HG02884 (cell line): ENCODE data around the gene HPDL.
"Not testable (repeated sequence)": the region's sequence is repeated elsewhere in the genome, so short reads cannot be mapped to it uniquely, and the experiment has no call there.

ENCODE experiments used
- ATAC-seq: cut with Tn5 transposase; IDR thresholded peaks from one replicate; pipeline ENCODE4 v1.9.1; 2021; ENCODE audit warnings: mild to moderate bottlenecking, moderate library complexity; ENCODE audit not compliant: unreplicated experiment

The HPDL gene

DNA sequence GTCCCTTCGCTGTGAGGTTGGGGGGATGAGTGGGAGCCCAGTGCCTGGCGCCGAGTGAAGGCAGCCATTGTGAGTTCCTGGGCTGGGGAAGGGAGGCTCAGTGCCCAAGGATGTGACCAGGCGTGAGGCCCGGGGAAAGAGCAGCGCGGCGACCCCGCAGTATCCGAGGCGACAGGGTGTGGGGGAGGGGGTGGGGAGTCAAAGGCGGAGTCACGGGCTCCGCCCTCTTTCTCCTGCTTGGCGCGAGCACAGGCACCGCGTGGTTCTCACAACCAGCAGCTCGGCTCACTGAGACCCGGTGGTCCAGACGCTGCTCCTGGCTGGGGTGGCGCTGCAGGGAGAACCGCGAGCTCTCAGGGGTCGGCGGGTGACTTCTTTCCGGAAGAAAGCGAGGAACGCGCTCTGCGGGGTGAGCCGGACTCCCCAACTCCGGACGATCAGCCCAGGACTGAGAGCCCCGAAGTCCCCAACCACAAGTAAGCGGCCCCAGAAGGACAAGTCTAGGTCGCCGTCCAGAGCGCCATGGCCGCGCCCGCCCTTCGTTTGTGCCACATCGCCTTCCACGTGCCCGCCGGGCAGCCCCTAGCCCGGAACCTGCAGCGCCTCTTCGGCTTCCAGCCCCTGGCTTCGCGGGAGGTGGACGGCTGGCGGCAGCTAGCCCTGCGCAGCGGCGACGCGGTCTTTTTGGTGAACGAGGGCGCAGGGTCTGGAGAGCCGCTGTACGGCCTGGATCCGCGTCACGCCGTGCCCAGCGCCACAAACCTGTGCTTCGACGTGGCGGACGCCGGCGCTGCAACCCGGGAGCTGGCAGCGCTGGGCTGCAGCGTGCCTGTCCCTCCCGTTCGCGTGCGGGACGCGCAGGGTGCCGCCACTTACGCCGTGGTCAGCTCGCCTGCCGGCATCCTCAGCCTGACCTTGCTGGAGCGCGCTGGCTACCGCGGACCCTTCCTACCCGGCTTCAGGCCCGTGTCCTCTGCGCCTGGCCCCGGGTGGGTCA is at the start of gene HPDL:
HPDL (plus strand) TSS at position 269 of the 997 bp plus-strand sequence; CDS start at position 523, 254 bp downstream.
- ATAC-seq, result no peak

DNA sequence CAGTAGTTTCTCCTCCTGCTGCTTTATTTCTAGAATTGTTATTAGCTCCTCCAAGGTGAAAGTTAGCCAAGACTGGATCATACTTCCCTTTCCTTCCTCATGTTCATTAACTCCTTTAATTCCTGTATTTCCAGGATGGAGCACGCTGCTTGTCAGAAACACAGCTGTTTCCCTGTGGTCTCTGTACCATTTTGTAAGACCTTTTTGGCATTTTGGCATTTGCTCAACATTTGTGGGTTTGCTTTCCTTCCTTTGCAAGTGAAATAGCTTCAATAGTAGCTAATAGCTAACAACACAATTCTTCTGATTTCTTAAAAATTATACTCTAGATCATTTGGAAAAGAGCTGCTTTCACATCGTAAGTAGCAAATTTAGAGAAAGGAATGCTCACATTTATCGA is 44.3 kb upstream of the HPDL start:
- ATAC-seq, result no peak

DNA sequence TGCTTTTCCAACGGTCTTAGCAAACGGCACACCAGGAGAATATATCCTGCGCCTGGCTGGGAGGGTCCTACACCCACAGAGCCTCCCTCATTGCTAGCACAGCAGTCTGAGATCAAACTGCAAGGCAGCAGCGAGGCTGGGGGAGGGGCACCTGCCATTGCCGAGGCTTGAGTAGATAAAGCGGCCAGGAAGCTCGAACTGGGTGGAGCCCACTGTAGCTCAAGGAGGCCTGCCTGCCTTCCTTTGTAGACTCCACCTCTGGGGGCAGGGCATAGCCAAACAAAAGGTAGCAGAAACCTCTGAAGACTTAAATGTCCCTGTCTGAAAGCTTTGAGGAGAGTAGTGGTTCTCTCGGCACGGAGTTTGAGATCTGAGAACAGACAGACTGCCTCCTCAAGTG is 41.8 kb upstream of the HPDL start:
- ATAC-seq, result not testable (repeated sequence)

DNA sequence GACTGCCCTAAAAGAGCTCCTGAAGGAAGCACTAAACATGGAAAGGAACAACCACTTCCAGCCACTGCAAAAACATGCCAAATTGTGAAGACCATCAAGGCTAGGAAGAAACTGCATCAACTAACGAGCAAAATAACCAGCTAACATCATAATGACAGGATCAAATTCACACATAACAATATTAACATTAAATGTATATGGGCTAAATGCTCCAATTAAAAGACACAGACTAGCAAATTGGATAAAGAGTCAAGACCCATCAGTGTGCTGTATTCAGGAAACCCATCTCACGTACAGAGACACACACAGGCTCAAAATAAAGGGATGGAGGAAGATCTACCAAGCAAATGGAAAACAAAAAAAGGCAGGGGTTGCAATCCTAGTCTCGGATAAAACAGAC is 40.2 kb upstream of the HPDL start:
- ATAC-seq, result not testable (repeated sequence)

DNA sequence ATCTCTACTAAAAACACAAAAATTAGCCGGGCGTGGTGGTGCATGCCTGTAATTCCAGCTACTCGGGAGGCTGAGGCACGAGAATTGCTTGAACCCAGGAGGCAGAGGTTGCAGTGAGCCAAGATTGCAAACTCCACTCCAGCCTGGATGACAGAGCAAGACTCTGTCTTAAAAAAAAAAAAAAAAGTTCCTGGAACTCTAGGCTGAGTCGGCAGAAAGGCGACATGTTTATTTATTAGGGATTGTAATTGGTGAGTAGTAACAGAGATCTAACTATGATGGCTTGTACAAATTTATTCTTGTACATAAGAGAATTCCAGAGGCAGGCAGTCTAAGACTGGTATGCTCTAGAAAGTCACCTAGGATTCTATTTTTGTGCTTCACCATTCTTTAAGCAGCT is 35.7 kb upstream of the HPDL start:
- ATAC-seq, result not testable (repeated sequence)

DNA sequence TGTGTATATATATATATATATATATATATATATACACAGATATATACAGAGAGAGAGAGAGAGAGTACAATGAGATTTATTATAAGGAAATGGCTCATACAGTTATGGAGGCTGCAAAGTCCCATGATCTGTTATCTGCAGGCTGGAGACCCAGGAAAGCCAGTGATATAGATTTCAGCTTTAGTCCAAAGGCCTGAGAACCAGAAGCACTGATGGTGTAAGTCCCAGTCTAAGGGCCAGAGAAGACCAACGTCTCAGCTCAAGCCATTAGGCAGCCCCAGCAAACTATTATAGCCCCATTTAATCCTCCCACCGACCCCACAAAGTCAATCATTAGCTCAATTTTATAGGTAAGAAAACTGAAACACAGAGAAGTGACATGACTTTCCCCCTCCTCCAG is 35.0 kb upstream of the HPDL start:
- ATAC-seq, result no peak

DNA sequence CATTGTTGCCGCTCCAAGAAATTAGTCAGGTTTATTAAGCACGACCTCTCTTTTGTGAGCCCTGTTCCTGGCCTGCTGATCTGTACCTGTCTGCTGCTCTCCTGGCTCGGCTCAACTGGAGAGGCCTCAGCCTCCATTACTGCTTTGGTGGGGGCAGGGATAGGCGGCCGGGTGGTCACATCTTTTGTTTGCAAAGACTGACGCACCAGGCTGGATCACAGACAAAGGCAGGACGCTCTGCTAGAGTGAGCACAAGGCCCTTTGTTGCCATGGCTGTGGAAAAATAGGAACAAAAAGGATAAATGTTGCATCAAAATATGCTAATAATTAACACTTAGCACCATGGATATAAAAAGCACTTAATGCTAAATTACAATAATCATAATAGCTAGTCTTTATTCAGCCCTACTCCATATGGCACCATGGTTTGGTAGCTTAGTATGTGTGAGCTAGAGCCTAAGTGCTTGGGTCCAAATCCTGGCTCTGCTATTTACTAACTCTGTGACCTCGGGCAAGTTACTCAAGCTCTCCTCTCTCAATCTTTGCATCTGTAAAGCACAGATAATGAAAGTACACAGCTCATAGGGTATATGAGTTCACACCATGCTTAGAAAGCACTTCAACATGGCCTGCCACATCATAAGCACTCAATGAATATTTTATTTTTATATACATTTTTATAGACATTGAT is 28.9 kb upstream of the HPDL start:
- no peak for ATAC-seq

DNA sequence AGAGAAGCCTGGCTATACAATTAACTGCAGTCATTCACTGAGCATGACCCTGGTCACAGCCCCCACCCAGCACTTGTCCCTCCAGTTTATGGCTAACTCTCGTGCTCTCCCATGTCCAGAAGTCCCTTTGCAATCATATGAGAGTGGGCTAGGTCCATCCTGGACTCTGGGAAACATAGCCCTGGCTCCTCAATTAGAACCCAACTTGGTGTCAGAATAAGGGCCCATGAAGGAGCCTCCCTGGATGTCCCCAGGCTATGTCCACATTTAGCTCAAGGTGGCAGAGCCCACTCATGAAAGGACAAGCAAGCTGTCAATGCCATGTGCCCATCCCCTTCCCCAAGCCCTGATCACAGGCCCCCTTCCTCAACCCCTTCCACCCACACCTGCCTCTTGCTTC is 27.4 kb upstream of the HPDL start:
- no peak for ATAC-seq

DNA sequence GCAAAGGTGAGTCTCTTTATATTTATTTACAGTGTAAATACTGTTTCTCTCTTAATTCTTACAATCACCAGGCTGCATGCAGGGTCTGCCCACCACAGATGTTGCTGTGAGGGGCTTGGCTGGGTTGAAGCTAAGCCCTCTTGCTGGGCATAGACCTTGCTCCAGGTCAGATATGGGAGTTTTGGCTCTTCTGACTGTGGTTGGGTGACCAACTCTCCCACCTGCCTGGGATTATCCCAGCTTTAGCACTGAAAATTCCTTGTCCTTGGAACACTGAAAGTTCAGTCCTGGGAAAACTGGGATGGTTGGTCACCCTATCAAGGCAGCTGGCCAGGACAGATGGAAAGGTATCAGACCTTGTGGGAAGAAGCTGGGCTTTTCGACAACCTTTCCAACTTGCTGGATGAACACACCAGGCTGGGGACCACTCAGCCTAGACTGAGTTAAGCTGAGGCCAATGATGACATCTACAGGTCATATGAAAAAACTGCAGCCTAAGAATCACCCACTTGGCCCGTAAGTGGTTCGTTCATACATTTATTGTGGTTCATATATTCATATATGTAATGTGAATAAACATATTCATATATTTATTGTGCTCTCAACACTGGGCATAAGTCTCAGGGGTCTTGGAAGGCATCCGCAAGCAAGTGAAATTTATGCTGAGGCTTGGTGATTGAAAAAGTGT is 26.6 kb upstream of the HPDL start:
- no peak for ATAC-seq

DNA sequence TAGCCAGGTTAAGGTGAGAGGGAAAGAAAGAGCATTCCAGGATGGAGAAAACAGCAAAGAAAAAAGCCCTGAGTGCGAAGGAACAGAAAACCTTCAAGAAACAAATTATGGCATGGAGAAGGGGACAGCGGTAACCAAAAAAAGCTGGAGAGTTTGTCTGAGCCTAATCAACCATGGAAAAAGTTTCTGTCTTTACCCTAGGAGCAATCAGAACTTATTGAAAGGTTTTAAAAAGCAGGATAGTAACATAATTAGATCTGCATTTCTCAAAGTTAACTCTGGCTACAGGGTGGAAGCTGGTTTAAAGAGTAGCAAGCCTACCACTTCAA is 26.1 kb upstream of the HPDL start:
- no peak for ATAC-seq

DNA sequence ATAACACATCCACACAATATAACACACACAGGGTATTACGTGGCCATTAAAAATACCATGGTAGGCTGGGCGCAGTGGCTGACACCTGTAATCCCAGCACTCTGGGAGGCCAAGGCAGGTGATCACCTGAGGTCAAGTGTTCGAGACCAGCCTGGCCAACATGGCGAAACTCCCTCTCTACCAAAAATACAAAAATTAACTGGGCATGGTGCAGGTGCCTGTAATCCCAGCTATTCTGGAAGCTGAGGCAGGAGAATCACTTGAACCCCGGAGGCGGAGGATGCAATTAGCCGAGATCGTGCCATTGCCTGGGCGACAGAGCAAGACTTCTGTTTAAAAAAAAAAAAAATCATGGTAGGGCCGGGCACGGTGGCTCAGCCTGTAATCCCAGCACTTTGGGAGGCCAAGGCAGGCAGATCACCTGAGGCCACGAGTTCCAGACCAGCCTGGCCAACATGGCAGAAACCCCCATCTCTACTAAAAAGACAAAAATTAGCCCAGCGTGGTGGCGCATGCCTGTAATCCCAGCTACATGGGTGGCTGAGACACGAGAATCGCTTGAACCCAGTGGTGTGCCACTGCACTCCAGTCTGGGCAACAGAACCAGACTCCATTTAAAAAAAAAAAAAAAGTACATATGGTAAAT is 24.1 kb upstream of the HPDL start:
- ATAC-seq, result no peak

DNA sequence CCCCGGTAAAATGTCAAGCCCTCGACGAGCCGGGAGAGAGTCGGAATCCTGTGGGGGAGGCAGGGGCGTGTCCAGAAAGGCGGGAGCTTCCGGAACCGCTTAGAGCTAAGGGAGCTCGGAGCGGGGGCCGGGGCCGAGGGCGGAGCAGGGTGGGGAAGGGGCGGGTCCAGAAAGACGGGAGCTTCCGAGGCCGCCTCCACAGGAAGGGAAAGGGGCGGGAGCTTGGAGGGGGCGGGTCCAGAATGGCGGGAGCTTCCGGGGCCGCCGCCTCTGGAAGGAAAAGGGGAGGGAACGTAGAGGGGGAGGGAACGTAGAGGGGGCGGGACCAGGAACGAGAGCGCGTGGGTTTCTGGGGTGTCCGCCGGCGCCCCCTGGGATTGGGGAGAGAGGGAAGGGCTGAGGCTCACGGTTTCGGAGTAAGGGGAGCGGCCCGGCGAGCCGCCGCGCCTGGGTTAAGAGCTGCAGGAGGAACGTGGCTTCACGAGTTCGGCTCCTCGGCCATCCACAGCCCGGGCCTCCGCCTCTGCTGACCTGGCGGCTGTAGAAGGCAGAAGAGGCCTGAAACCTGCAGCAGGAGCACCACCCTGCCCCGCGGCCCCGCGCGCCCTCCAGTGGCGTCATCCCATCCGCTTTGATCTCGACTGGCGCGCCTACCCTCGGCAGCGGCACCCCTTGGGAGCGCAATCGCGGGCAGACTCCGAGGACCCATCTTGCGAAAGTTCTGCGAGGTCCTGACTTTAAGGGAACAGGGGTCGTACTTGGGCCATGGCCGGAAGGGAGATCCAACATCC is 23.0 kb upstream of the HPDL start:
- ATAC-seq, result peak; percentile 53

DNA sequence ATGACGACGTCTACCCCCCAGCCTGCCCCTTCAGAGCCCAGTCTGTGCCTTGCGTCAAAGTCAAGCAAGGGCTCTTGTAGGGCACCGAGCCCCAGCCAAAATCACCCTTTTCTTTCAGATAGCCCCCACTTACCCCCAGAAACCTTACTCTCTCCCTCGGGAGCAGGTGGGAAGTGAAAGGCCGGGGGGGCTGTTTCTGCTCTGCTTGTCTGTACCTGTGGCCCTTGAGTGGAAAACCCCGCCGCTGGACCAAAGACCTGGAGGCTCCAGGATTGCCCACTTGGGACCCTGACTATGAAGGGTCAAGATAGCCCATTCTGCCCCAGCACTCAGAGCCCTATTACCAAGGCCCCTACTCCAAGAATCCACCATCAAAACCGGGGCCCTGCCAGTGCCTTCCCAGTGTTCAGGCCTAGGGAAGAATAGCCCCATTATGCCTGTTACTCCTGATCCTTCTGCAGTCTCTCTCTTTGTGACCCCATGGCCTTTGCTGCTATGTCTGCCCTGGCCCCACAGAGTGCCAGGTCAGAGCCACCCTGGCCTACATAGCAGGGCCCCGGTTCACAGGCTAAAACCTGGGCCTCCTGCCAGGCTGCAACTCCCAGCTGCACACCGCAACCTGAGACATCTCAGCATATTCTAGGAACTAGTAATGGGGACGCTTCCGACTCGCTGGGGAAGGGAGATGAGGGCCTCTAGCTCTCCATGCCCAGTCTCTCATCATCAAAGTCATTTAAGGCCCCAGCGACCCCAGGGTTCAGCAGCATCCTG is 22.2 kb upstream of the HPDL start:
- ATAC-seq, result no peak

DNA sequence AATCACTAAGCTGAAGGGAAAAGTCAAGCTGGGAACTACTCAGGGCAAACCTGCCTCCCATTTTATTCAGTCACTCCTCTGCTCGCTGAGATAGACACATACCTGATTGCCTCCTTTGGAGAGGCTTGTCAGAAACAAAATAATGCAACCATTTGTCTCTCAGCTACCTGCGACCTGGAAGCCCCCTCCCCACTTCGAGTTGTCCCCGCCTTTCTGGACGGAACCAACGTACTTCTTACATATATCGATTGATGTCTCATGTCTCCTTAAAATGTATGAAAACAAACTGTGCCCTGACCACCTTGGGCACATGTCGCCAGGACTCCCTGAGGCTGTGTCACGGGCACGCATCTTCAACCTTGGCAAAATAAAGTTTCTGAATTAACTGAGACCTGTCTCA is 21.5 kb upstream of the HPDL start:
- no peak for ATAC-seq

DNA sequence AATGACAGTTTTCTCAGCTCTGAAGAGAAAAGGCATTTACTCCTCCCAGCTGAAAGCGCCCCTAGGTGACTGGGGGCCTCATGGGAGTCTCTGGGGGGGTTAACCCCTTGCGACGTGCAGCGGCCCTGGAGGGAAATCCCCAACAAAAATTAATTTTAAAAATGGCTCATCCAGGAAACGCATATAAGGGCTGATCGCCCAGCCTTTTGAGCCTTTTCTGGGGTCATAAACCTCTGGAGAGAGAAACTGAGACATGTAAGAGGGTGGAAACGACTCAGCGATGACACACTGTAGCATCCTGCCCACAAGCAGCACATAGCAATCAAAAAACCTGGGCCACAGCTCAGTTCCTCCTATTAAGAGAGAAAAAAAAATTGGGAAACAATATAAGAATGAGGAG is 20.4 kb upstream of the HPDL start:
- ATAC-seq, result no peak

DNA sequence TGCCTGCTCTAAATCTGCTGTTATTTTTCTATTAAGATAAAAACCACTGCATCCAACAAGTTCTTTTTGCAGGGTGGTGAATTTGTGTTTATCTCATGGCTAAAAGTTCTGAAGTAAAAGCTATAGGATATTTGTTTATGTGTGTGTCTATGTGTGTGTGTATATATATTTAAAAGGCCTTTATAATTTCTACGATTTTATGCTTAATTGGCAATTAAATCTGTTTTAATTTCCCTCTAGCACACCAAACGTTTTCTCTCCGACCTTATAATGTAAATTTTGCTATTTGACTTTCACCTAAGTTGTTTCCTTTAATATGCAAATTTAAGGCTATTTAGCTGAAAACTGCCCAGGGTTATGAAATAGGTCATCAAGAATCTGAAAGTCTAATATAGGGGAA is 19.8 kb upstream of the HPDL start:
- ATAC-seq, result no peak

DNA sequence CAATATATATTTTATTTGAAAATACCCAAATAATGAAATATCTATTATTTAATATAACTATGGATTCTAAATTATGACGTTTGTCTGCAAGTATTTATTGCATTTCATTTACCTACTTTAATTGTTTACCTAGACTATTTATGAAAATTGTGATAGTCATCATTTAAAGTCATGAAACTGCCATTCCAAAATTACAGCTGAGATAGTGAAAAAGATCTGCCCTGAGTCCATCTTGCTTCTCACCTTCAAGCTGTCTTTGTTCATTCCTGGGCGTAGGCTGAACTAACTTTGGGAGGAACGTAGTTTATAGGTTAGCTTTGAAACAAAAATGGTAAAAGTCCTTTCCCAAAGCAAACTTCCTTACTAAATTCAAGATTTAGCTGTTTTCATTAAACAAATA is 12.4 kb upstream of the HPDL start:
- ATAC-seq, result no peak

DNA sequence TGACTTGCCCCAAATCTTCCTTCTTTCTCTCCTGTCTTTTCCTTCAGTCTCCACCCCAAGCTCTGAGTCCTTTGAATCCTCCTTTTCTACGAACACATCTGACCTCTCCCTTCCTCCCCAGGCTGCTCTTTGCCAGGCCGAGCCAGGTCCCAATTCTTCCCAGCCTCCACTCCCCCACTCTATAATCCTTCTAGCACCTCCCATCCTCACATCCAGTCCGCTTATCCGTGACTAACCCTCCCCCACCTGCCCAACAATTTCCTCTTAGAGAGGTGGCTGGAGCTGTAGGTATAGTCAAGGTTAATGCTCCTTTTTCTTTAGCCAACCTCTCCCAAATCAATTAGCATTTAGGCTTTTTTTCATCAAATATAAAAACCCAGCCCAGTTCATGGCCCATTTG is 9.5 kb upstream of the HPDL start:
- no peak for ATAC-seq

DNA sequence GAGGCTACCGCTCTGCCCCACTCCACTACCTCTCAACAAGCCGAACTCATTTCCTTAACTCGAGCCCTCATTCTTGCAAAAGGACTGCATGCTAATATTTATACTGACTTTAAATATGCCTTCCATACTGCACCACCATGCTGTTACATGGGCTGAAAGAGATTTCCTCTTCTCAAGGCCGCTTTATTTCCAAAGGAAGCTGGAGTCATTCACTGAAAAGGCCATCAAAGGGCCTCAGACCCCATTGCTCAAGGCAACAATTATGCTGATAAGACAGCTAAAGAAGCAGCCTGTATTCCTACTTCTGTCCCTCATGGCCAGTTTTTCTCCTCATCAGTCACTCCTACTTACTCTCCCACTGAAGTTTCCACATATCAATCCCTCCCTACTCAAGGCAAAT is 6.9 kb upstream of the HPDL start:
- ATAC-seq, result no peak

DNA sequence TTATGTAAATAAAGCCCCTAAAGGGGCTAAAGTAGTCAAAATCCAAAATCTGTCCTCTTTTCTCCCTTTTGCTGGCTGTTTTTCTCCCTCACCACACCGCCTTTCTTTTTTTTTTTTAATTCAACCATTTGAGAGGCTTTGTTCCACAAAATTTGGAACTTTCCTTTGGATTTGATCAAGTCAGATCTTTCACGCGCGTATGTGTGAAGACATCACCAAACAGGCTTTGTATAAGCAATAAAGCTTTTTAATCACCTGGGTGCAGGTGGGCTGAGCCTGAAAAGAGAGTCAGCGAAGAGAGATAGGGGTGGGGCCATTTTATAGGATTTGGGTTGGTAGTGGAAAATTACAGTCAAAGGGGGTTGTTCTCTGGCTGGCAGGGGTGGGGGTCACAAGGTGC is 5.3 kb upstream of the HPDL start:
- no peak for ATAC-seq
